Gastroesophageal sphincter (tissue), 4 donors: Measurements from ENCODE around the gene DENND2C. TPM values are rescaled to one million over a fixed set of nuclear protein-coding genes. Genes with fewer than 3 reads are reported as not detected.

Experiments used
- ATAC-seq: fragments of 150-250 bp; one replicate; pipeline ENCODE4 v1.9.1; 2016; ENCODE audit warnings: mild to moderate bottlenecking, moderate library complexity
- H3K27ac ChIP-seq, 4 donors: fragments of 200-600 bp; sonication (generic) in 3 of 4; 1 replicate in 3 of 4; 2 replicates in 1 of 4; pipeline ENCODE4 v1.5.1; 2016 to 2019
- H3K27me3 ChIP-seq: fragments of 200-600 bp; sonication (generic); one replicate; pipeline ENCODE4 v1.5.1; 2019
- H3K36me3 ChIP-seq, 2 donors: fragments of 200-600 bp; sonication (generic); one replicate each; pipeline ENCODE4 v1.5.1; 2019; ENCODE audit warnings: control low read depth in 1 of 2
- H3K4me1 ChIP-seq, 3 donors: fragments of 200-600 bp; sonication (generic); 1 replicate in 2 of 3; 2 replicates in 1 of 3; pipeline ENCODE4 v1.5.1; 2016 to 2019; ENCODE audit warnings: control low read depth in 2 of 3
- H3K4me3 ChIP-seq, 2 donors: fragments of 200-600 bp; sonication (generic); one replicate each; pipeline ENCODE4 v1.5.1; 2019; ENCODE audit warnings: mild to moderate bottlenecking in 1 of 2, moderate library complexity in 1 of 2
- H3K9me3 ChIP-seq, 3 donors: fragments of 200-600 bp; sonication (generic); one replicate each; pipeline ENCODE4 v1.5.1; 2017 to 2019; ENCODE audit warnings: control low read depth in 2 of 3
- EP300 ChIP-seq: sonication (generic); formaldehyde crosslinking; IDR thresholded peaks from one replicate; pipeline ENCODE4 v1.6.1; 2017; ENCODE audit warnings: antibody characterized with exemption, mild to moderate bottlenecking
- POLR2A ChIP-seq, 2 donors: fragments of 450-650 bp; IDR thresholded peaks; one replicate each; pipeline ENCODE4 v1.6.1; 2017; ENCODE audit warnings: antibody characterized with exemption in 2 of 2, mild to moderate bottlenecking in 2 of 2, moderate library complexity in 1 of 2
- POLR2AphosphoS5 ChIP-seq: sonication (generic); formaldehyde crosslinking; IDR thresholded peaks from one replicate; pipeline ENCODE4 v1.6.1; 2017; ENCODE audit warnings: antibody characterized with exemption
- WGBS, 2 donors: methylation state at CpG; one replicate each; pipeline ENCODE4 v1.1.5; 2018; ENCODE audit warnings: low coverage in 1 of 2; 5-methylcytosine and 5-hydroxymethylcytosine counted together
- total RNA-seq, 4 donors: library from RNA; depleted of rRNA; stranded (reverse); fragments of >200 nt; gene quantifications; one replicate each; pipeline ENCODE4 v1.1.0, GENCODE V29; 2016
- TF ChIP-seq, protein P1 (sequence below), 4 experiments: fragments of 200-600 bp in 2 of 4; fragments of 450-650 bp in 2 of 4; sonication (generic) in 1 of 4; IDR thresholded peaks; one replicate each; pipeline ENCODE4 v1.5.1; 2017 to 2019; ENCODE audit warnings: antibody characterized with exemption in 4 of 4, mild to moderate bottlenecking in 2 of 4, moderate library complexity in 2 of 4

Gene DENND2C
- total RNA-seq, 4 donors from 2014 or later, result 2.8 to 5.3 (median 2.9) TPM

DNA sequence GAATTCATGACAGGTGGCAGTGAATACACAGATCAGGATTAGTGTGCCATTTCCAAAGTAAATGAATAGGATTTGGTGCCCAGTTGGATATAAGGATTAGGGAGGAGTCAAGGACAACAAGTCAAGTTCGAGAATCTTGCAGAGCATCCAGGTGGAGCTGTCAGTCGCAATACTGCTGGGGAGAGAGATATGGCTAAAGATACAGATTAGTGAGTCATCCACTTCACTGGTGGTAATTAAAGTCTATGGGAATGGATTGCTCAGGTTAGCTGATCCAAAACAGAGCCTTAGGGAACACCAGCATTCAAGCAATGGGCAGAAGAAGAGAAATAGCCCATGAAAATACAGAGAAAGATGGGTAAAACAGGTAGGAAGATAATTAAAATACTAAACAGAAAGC, 115.3 kb downstream of the DENND2C start:
- no peaks in the 10 kb centered on the region for H3K27me3 ChIP-seq
- 66 to 100% methylated on average over 2 of the region's 2 CpGs for WGBS, 2 donors
- H3K27ac ChIP-seq, result no peak overlapping the region
- H3K4me1 ChIP-seq, result no peaks in the 10 kb centered on the region
- H3K9me3 ChIP-seq, result no peaks in the 10 kb centered on the region
- TF ChIP-seq EP300, result no peak
- TF ChIP-seq POLR2A (IDR thresholded peaks at IDR 0.05), result no peak
- no peaks in the 10 kb centered on the region for H3K36me3 ChIP-seq
- ATAC-seq, result no peak
- no peak overlapping the region for H3K4me3 ChIP-seq

DNA sequence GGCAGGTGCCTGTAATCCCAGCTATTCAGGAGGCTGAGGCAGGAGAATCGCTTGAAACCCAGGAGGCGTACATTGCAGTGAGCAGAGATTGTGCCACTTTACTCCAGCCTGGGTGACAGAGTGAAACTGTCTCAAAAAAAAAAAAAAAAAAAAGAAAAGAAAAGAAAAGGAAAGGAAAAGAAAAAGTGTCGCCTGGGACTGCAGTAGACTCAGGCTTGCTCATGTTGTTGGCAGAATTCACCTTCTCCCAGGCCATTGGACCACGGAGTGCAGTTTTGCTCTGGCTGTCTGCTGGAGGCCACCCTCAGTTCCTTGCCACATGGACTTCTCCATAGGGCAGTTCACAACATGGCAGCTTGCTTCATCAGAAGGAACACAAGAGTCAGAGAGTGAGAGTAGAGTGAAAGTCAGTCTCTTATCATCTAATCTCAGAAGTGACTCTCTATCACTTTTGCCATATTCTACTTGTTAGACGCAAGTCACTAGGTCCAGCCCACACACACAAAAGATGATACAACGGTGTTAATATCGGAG, 117.7 kb downstream of the DENND2C start:
- ATAC-seq, result no peak
- Histone ChIP-seq H3K9me3 (no peaks in the 10 kb centered on the region), H3K27ac (no peak overlapping the region), H3K27me3 (no peaks in the 10 kb centered on the region), H3K4me3 (no peak overlapping the region), H3K4me1 (no peaks in the 10 kb centered on the region), H3K36me3 (no peaks in the 10 kb centered on the region)
- TF ChIP-seq POLR2A (IDR thresholded peaks at IDR 0.05) (no peak), POLR2AphosphoS5 (no peak), EP300 (no peak)
- TF ChIP-seq, protein P1, sequence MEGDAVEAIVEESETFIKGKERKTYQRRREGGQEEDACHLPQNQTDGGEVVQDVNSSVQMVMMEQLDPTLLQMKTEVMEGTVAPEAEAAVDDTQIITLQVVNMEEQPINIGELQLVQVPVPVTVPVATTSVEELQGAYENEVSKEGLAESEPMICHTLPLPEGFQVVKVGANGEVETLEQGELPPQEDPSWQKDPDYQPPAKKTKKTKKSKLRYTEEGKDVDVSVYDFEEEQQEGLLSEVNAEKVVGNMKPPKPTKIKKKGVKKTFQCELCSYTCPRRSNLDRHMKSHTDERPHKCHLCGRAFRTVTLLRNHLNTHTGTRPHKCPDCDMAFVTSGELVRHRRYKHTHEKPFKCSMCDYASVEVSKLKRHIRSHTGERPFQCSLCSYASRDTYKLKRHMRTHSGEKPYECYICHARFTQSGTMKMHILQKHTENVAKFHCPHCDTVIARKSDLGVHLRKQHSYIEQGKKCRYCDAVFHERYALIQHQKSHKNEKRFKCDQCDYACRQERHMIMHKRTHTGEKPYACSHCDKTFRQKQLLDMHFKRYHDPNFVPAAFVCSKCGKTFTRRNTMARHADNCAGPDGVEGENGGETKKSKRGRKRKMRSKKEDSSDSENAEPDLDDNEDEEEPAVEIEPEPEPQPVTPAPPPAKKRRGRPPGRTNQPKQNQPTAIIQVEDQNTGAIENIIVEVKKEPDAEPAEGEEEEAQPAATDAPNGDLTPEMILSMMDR (IDR thresholded peaks at IDR 0.05), result no peak
- WGBS, 2 donors, result 86 to 95% methylated on average over 5 to 6 of the region's 7 CpGs

DNA sequence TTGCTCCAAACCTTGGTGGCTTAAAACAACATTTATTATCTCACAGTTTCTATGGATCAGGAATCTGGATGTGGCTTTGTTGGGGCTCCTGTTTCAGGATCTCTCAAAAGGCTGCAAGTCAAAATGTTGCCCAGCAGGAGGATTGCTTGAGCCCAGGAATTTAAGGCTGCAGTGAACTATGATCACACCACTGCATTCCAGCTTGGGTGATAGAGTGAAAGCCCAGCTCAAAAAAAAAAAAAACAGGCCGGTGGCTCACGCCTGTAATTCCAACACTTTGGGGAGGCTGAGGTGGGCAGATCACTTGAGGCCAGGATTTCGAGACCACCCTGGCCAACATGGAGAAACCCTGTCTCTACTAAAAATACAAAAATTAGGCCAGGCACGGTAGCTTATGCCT, 118.4 kb downstream of the DENND2C start:
- no peak for ATAC-seq
- Histone ChIP-seq H3K36me3 (no peaks in the 10 kb centered on the region), H3K4me1 (no peaks in the 10 kb centered on the region), H3K27ac (no peak overlapping the region), H3K9me3 (no peaks in the 10 kb centered on the region), H3K27me3 (no peaks in the 10 kb centered on the region), H3K4me3 (no peak overlapping the region)
- TF ChIP-seq, protein P1 (IDR thresholded peaks at IDR 0.05), result no peak
- TF ChIP-seq EP300, result no peak
- no peak for TF ChIP-seq POLR2AphosphoS5
- 78 to 91% methylated on average over 4 of the region's 4 CpGs for WGBS, 2 donors

DNA sequence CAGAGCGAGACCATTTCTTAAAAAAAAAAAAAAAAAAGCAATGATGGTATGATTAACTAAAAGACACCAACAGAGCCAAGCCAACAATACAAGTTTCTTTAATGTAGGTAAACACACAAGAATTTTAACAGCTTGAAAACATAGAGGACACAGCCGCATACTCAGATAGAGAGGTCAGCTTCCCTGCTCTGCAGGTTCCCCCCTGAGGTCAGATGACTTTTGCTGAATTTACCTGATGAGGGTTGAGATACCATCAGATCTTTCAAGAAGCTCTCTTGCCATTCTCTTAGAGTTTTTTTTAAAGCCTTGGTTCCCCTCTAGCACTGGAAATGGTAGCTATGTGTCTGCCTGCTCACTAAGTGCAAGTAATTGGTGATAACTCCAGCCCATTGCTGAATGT, 119.5 kb downstream of the DENND2C start:
- Histone ChIP-seq H3K4me3 (no peak overlapping the region), H3K27me3 (no peaks in the 10 kb centered on the region), H3K9me3 (no peaks in the 10 kb centered on the region), H3K36me3 (no peaks in the 10 kb centered on the region), H3K27ac (no peak overlapping the region), H3K4me1 (no peaks in the 10 kb centered on the region)
- TF ChIP-seq POLR2A (IDR thresholded peaks at IDR 0.05) (no peak), EP300 (no peak), POLR2AphosphoS5 (no peak)
- TF ChIP-seq, protein P1 (IDR thresholded peaks at IDR 0.05), result no peak
- ATAC-seq, result no peak
- 83 to 92% methylated on average over 1 of the region's 2 CpGs for WGBS, 2 donors

DNA sequence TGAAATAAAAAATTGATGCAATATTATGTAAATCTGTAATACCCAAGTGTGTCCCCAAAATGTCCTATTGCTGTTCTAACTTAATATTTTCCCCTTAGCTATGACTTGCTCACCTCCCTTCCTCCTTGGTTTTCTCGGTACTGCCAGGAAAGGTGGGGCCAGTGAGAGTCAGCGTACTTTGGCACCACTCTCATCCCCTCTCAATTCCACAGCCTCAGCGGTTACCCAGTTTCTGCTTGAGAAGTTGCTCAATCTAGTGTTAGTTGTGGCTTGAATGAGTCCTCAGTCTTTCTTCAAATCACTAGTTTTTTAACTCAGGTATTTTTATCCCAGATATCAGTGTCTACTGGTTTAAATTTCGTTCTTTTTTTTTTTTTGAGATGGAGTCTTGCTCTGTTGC, 120.7 kb downstream of the DENND2C start:
- H3K4me3 ChIP-seq, result no peak overlapping the region
- H3K27me3 ChIP-seq, result no peaks in the 10 kb centered on the region
- TF ChIP-seq EP300, result no peak
- no peak for TF ChIP-seq POLR2AphosphoS5
- TF ChIP-seq, protein P1 (IDR thresholded peaks at IDR 0.05), result no peak
- TF ChIP-seq POLR2A (IDR thresholded peaks at IDR 0.05), result no peak
- ATAC-seq, result no peak
- H3K27ac ChIP-seq, result no peak overlapping the region
- H3K36me3 ChIP-seq, result no peaks in the 10 kb centered on the region
- no peaks in the 10 kb centered on the region for H3K9me3 ChIP-seq
- no peaks in the 10 kb centered on the region for H3K4me1 ChIP-seq
- 69 to 93% methylated on average over 4 of the region's 4 CpGs for WGBS, 2 donors
